K562 (cell line): ENCODE results near the gene BCAS3. TPM values are rescaled to one million over a fixed set of nuclear protein-coding genes. Genes with fewer than 3 reads are reported as not detected.

Source experiments
- ATAC-seq: fragments of 200-7000 bp; cut with Tn5 transposase; 3 replicates; pipeline ENCODE4 v1.9.1; 2020; ENCODE audit warnings: moderate library complexity
- BruUV-seq: library from RNA; stranded (reverse); fragments of 400-500 nt; replicated peaks from 2 replicates; lab custom pipeline; 2021; lab: Mats Ljungman, UMichigan
- CTCF ChIA-PET: fragments of 300-600 bp; formaldehyde crosslinking; extraction: SDS; loops from one replicate; lab custom pipeline; 2021; ENCODE audit warnings: low intra/inter-chr PET ratio; lab: Yijun Ruan, JAX
- POLR2A ChIA-PET: fragments of 300-600, 350-650 bp; sonication (Branson Sonifier 250); formaldehyde crosslinking; extraction: SDS; loops from one replicate; lab custom pipeline; 2021; ENCODE audit warnings: antibody characterized with exemption, inconsistent platforms; lab: Yijun Ruan, JAX
- DNase-seq, 4 experiments: peaks; one replicate each; pipeline versions ENCODE4 v3.0.0 to v3.0.0-alpha.2; 2011 to 2018; ENCODE audit warnings: low spot score in 3 of 4, mixed read lengths in 3 of 4; ENCODE audit errors: extremely low read depth in 1 of 4
- FAIRE-seq: peaks from 2 replicates; lab custom pipeline; 2011; peaks lifted over from hg19 to GRCh38; lab: Jason Lieb, UNC
- H2AFZ ChIP-seq: 2 replicates; pipeline ENCODE4 v1.6.0; 2011; ENCODE audit warnings: low read depth, low read length, control low read depth, inconsistent platforms
- H3K27ac ChIP-seq: fragments of 200-600 bp; 3 replicates; pipeline ENCODE4 v1.8.0; 2011; ENCODE audit warnings: low read depth, mild to moderate bottlenecking, control low read depth, inconsistent platforms, low read length, moderate library complexity, mixed read lengths; ENCODE audit errors: extremely low read depth
- H3K27me3 ChIP-seq, 2 experiments: fragments of 300-600 bp in 1 of 2; 2 replicates in 1 of 2; 3 replicates in 1 of 2; pipeline versions ENCODE4 v1.6.0 to v1.8.0; 2011; ENCODE audit warnings: inconsistent platforms in 2 of 2, low read length in 2 of 2, mild to moderate bottlenecking in 1 of 2, mixed read lengths in 1 of 2, moderate library complexity in 1 of 2; ENCODE audit not compliant: control insufficient read depth in 2 of 2, insufficient read depth in 2 of 2
- H3K36me3 ChIP-seq: fragments of 300-600 bp; 3 replicates; pipeline ENCODE4 v1.8.0; 2011; ENCODE audit warnings: mild to moderate bottlenecking, low read length, inconsistent platforms; ENCODE audit not compliant: control insufficient read depth, insufficient read depth
- H3K4me1 ChIP-seq, 2 experiments: fragments of 200-600 bp in 1 of 2; replicated peaks in 1 of 2; 2 replicates in 1 of 2; 3 replicates in 1 of 2; pipeline versions ENCODE4 v1.5.1 to v1.8.0; 2011; ENCODE audit warnings: inconsistent platforms in 2 of 2, low read length in 2 of 2, mild to moderate bottlenecking in 1 of 2, mixed read lengths in 1 of 2, moderate library complexity in 1 of 2; ENCODE audit not compliant: control insufficient read depth in 2 of 2, insufficient read depth in 2 of 2
- H3K4me2 ChIP-seq: 2 replicates; pipeline ENCODE4 v1.6.1; 2011; ENCODE audit warnings: low read length, control low read depth, inconsistent platforms, mixed read lengths; ENCODE audit not compliant: insufficient read depth
- H3K4me3 ChIP-seq: fragments of 200-600 bp; sonication (generic), shearing (Covaris generic); 2 replicates; pipeline ENCODE4 v1.5.1; 2016; ENCODE audit warnings: control low read depth, inconsistent platforms
- H3K79me2 ChIP-seq: fragments of 200-600 bp; 3 replicates; pipeline ENCODE4 v1.8.0; 2011; ENCODE audit warnings: low read length, inconsistent platforms; ENCODE audit not compliant: control insufficient read depth, insufficient read depth
- H3K9ac ChIP-seq, 2 experiments: 2 replicates each; pipeline versions ENCODE4 v1.6.0 to v1.6.1; 2011; ENCODE audit warnings: low read depth in 2 of 2, low read length in 2 of 2, control low read depth in 1 of 2, inconsistent platforms in 1 of 2, mild to moderate bottlenecking in 1 of 2, mixed read lengths in 1 of 2; ENCODE audit not compliant: insufficient read depth in 1 of 2
- H3K9me1 ChIP-seq: one replicate; pipeline ENCODE4 v1.6.0; 2011; ENCODE audit warnings: inconsistent platforms, mild to moderate bottlenecking, low read length, moderate library complexity; ENCODE audit not compliant: control insufficient read depth, insufficient read depth
- H3K9me3 ChIP-seq: replicated peaks from 2 replicates; pipeline ENCODE4 v1.5.1; 2011; ENCODE audit warnings: low read depth, low read length, inconsistent platforms; ENCODE audit not compliant: control insufficient read depth, insufficient read depth
- H4K20me1 ChIP-seq: replicated peaks from 2 replicates; pipeline ENCODE4 v1.6.1; 2011; ENCODE audit warnings: low read length, inconsistent platforms, mixed read lengths; ENCODE audit not compliant: control insufficient read depth, insufficient read depth
- ARNT ChIP-seq, 2 experiments: fragments of 450-650 bp; IDR thresholded peaks; 2 replicates each; pipeline ENCODE4 v1.6.1; 2016; ENCODE audit warnings: mild to moderate bottlenecking in 1 of 2
- BCLAF1 ChIP-seq, 2 experiments: fragments of 450-650 bp in 1 of 2; IDR thresholded peaks; 2 replicates each; pipeline ENCODE4 v1.6.1; 2011 to 2017; ENCODE audit warnings: low read depth in 2 of 2, antibody characterized with exemption in 1 of 2, borderline replicate concordance in 1 of 2, low read length in 1 of 2, mild to moderate bottlenecking in 1 of 2, mixed read lengths in 1 of 2; ENCODE audit not compliant: control insufficient read depth in 1 of 2
- BMI1 ChIP-seq: fragments of 150-350 bp; IDR thresholded peaks from 2 replicates; pipeline ENCODE4 v1.6.1; 2014; ENCODE audit warnings: low read length
- CTBP1 ChIP-seq: fragments of 450-650 bp; IDR thresholded peaks from 2 replicates; pipeline ENCODE4 v1.6.1; 2016; ENCODE audit warnings: borderline replicate concordance
- ELF1 ChIP-seq: fragments of 200-800 bp; sonication (Bioruptor generic); IDR thresholded peaks from 2 replicates; pipeline ENCODE4 v1.6.1; 2016; ENCODE audit warnings: missing genetic modification characterization, missing compliant biosample characterization
- FOXA3 ChIP-seq, 2 experiments: fragments of 450-650 bp in 1 of 2; sonication (generic) in 1 of 2; formaldehyde crosslinking; IDR thresholded peaks in 1 of 2; conservative IDR thresholded peaks in 1 of 2; 2 replicates each; pipeline versions ENCODE4 v1.4.0 to v1.8.0; 2020 to 2022; ENCODE audit warnings: mild to moderate bottlenecking in 2 of 2, missing genetic modification reagents in 1 of 2
- KLF6 ChIP-seq: fragments of 250-450 bp; sonication (Bioruptor Pico); IDR thresholded peaks from 2 replicates; pipeline ENCODE4 v1.4.0; 2020; ENCODE audit warnings: mild to moderate bottlenecking, moderate library complexity, borderline replicate concordance
- POLR2G ChIP-seq: fragments of 200-400 bp; formaldehyde crosslinking; IDR thresholded peaks from 2 replicates; pipeline ENCODE4 v1.6.1; 2017; ENCODE audit warnings: low read depth, mild to moderate bottlenecking, antibody characterized with exemption, low read length, moderate library complexity
- RNF2 ChIP-seq: sonication (generic); IDR thresholded peaks from 2 replicates; pipeline ENCODE4 v1.6.1; 2016
- TOE1 ChIP-seq, 2 experiments: fragments of 450-650 bp in 1 of 2; sonication (generic) in 1 of 2; formaldehyde crosslinking in 1 of 2; IDR thresholded peaks; 2 replicates each; pipeline versions ENCODE4 v1.7.1 to v1.8.0; 2016 to 2022; ENCODE audit warnings: borderline replicate concordance in 2 of 2, mild to moderate bottlenecking in 2 of 2, antibody characterized with exemption in 1 of 2, inconsistent platforms in 1 of 2, low read depth in 1 of 2, missing genetic modification reagents in 1 of 2, moderate library complexity in 1 of 2
- TRIM28 ChIP-seq: fragments of 450-650 bp; IDR thresholded peaks from 2 replicates; pipeline ENCODE4 v1.6.1; 2017
- YY1 ChIP-seq, 3 experiments: IDR thresholded peaks; 2 replicates each; pipeline ENCODE4 v1.6.1; 2011; ENCODE audit warnings: low read length in 2 of 3, mild to moderate bottlenecking in 2 of 3, moderate library complexity in 2 of 3, borderline replicate concordance in 1 of 3, control low read depth in 1 of 3, low read depth in 1 of 3; ENCODE audit not compliant: insufficient read depth in 3 of 3, insufficient replicate concordance in 2 of 3, control insufficient read depth in 1 of 3, insufficient read length in 1 of 3; ENCODE audit errors: extremely low read depth in 1 of 3
- ZBTB11 ChIP-seq, 3 experiments: fragments of 200-800 bp in 1 of 3; fragments of 250-450 bp in 1 of 3; fragments of 450-650 bp in 1 of 3; sonication (Bioruptor Pico) in 1 of 3; sonication (Bioruptor generic) in 1 of 3; formaldehyde crosslinking in 1 of 3; IDR thresholded peaks; 2 replicates each; pipeline versions ENCODE4 v1.6.1 to v1.8.0; 2016 to 2022; ENCODE audit warnings: mild to moderate bottlenecking in 2 of 3, missing genetic modification characterization in 2 of 3, missing compliant biosample characterization in 1 of 3, moderate library complexity in 1 of 3
- ZC3H4 ChIP-seq: sonication (generic); formaldehyde crosslinking; IDR thresholded peaks from 2 replicates; pipeline ENCODE4 v1.9.0; 2021; ENCODE audit warnings: missing genetic modification reagents, borderline replicate concordance
- WGBS: fragments of 100-300 bp; shearing (Covaris generic); methylation state at CpG from one replicate; pipeline ENCODE4 v1.1.6; 2016; ENCODE audit warnings: low coverage, mixed read lengths; ENCODE audit not compliant: insufficient coverage; ENCODE audit errors: missing lambda C conversion rate; 5-methylcytosine and 5-hydroxymethylcytosine counted together
- in situ Hi-C: fragments of 300-500 bp; cut with MboI; formaldehyde crosslinking; loops from 4 replicates; pipeline ENCODE4 v1.15.0; 2018; ENCODE audit warnings: inconsistent platforms, mixed read lengths
- intact Hi-C: fragments of 100-400 bp; cut with micrococcal nuclease; formaldehyde crosslinking; loops from 2 replicates; pipeline ENCODE4 v1.14.2; 2022
- polyA plus RNA-seq, 8 experiments: library from polyadenylated mRNA; depleted of rRNA in 4 of 8; stranded (reverse) in 5 of 8; unstranded in 3 of 8; fragments of >200 nt; fragmentation: Nextera tagmentation in 2 of 8; fragmentation: Illumina TruSeq in 1 of 8; extraction: Ambion mirVana in 2 of 8; extraction: Trizol in 1 of 8; gene quantifications; 2 replicates each; pipeline versions ENCODE4 v1.2.1 to v1.2.3, GENCODE V29; 2011 to 2014; ENCODE audit warnings: inconsistent platforms in 1 of 8, missing spikeins in 1 of 8
- total RNA-seq, 7 experiments: library from RNA; depleted of rRNA in 6 of 7; stranded (reverse); fragments of >200 nt in 6 of 7; fragmentation: Illumina TruSeq in 2 of 7; extraction: Trizol in 2 of 7; gene quantifications; 2 replicates each; pipeline versions ENCODE4 v1.2.1 to v1.2.3, GENCODE V29; 2011 to 2021; ENCODE audit warnings: low replicate concordance in 1 of 7

Gene BCAS3
- total and polyA plus RNA-seq, 9 of the 15 experiments (the other 6 are each of a cell fraction or from before 2014, with no cell fraction given): 1.9 to 5.5 (median 3.5) TPM

- Histone ChIP-seq H3K27me3 (no peaks in the 10 kb centered on the region), H3K9me1 (no peaks in the 10 kb centered on the region), H2AFZ (peak overlapping the region; percentile 98), H3K9ac (peak overlapping the region; percentile 53 to 74; a peak in 2 of 4 replicates), H4K20me1 (no peaks in the 10 kb centered on the region), H3K79me2 (no peaks in the 10 kb centered on the region), H3K4me2 (peak overlapping the region; percentile 83), H3K36me3 (no peaks in the 10 kb centered on the region), H3K27ac (no peak overlapping the region; the same call in 2 of the 3 replicates), H3K4me1 (no peaks in the 10 kb centered on the region; a peak in 1 of 5 replicates), H3K4me3 (peak overlapping the region; percentile 37), H3K9me3 (no peaks in the 10 kb centered on the region)
- in situ Hi-C loops (no loop called here), intact Hi-C loops (no loop called here)
- ATAC-seq (peak; percentile 70), DNase-seq (peak in 1 of 4 experiments; percentile 54), FAIRE-seq (no peak)
- no TSS peak for BruUV-seq
- ChIA-PET POLR2A (interaction anchor here (0.6 to 1.3 kb wide), 2 partner anchors 17 to 19 kb away, joined by 3 to 4 read pairs; no protein-coding TSS in a partner anchor), CTCF (no interaction called here)
- 6% methylated on average over 13 of the region's 13 CpGs for WGBS
- no peak for TF ChIP-seq ARNT (IDR thresholded peaks at IDR 0.05)
- TF ChIP-seq FOXA3 (CRISPR knock-in tag; conservative IDR thresholded peaks at IDR 0.05 in 1 of 2, IDR thresholded peaks at IDR 0.05 in 1 of 2): peak; percentile 89 to 93
- TF ChIP-seq TOE1 (IDR thresholded peaks at IDR 0.05; ENCODE audit: borderline replicate concordance): no peak
- TF ChIP-seq TOE1 (CRISPR knock-in tag; IDR thresholded peaks at IDR 0.05; ENCODE audit: borderline replicate concordance, low read depth): no peak
- 0 out of 2 replicates have a peak, but pooled peaks have one; percentile 12 for TF ChIP-seq RNF2
- TF ChIP-seq TRIM28: no peak
- peak in 2 of 3 experiments; percentile 77 to 91 for TF ChIP-seq YY1 (IDR thresholded peaks at IDR 0.05; ENCODE audit: borderline replicate concordance in 1 of 3, control insufficient read depth in 1 of 3, extremely low read depth in 1 of 3, insufficient read depth in 3 of 3, insufficient read length in 1 of 3, insufficient replicate concordance in 2 of 3, low read depth in 1 of 3, low read length in 2 of 3)
- TF ChIP-seq ZBTB11 (CRISPR knock-in tag; IDR thresholded peaks at IDR 0.05): peak in 1 of 3 experiments; percentile 90; a peak in 2 of 6 replicates
- no peak for TF ChIP-seq BCLAF1 (IDR thresholded peaks at IDR 0.05; ENCODE audit: borderline replicate concordance in 1 of 2, control insufficient read depth in 1 of 2, low read depth in 2 of 2, low read length in 1 of 2)
- TF ChIP-seq BMI1: no peak
- TF ChIP-seq KLF6 (CRISPR knock-in tag): no peak
- peak; percentile 23; the same call in 1 of the 2 replicates for TF ChIP-seq CTBP1
- TF ChIP-seq POLR2G: peak; percentile 31; the same call in 1 of the 2 replicates
- TF ChIP-seq ELF1: peak; percentile 26; the same call in 1 of the 2 replicates
- TF ChIP-seq ZC3H4: no peak
Observed at GRCh38 chr17:60766778-60767190, 89.1 kb downstream of the BCAS3 start.
